ENCODE results near the gene RNF167. TPM values are rescaled to one million over a fixed set of nuclear protein-coding genes. Genes with fewer than 3 reads are reported as not detected.

RNF167 gene
- total and polyA plus RNA-seq, 2 of the 13 experiments (the other 11 are each of a cell fraction or from before 2014, with no cell fraction given), result 44.1 to 45.4 TPM

DNA sequence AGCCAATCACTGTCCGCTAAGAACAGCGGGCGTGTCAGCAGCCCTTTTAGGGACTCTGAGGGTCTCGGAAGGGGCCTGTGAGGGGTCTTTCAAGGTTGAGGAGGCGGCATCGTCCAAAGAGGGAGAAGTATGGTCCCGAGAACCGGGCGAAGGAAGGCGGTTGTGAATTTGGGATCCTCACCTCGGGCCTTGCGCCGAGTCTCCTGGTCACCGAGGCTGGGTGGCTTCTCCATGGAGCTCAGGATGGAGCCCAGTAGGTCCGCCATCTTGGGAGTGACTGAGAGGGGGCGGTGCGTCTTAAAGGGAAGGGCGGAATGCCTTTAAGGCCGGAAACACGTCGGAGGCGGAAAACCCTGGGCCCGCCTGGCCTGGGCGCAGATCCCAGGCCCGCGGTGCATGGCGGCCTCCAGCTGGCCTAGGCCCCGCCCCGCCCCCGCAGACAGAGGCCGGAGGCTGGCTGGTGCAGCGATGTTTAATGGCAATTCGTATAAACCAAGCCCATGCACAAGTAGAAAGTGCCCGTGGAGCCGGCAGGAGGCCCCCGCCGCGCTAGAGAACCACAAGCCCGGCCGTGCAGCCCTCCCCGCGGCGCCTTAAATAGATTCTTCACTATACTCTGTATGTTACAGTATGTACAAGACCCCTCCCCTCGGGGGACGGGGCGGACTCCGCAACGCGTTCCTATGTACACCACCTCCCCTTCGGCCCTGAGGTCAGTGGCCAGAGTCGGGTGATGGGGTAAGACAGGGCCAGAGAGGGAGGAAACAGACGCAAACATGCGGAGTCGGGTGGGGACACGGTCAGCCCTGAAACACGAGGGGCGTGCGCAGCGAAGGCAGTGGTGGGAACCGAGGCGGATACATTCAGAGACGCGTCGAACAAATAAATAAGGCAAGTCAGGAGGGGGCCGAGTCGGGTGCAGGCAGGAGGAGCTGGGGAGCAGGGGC lies 27.7 kb downstream of the RNF167 start, which contains the start of gene SPAG7 (continued):
- TF ChIP-seq EP300 (IDR thresholded peaks at IDR 0.05; ENCODE audit: low read depth in 2 of 2, low read length in 2 of 2) (peak in 1 of 2 experiments; percentile 3; a peak in 1 of 4 replicates), EP300 (CRISPR knock-in tag; IDR thresholded peaks at IDR 0.05; ENCODE audit: borderline replicate concordance) (0 out of 2 replicates have a peak, but pooled peaks have one; percentile 13), ZFP1 (CRISPR knock-in tag; IDR thresholded peaks at IDR 0.05) (no peak), NR2F6 (IDR thresholded peaks at IDR 0.05) (peak; percentile 23), NR2F6 (CRISPR knock-in tag; IDR thresholded peaks at IDR 0.05) (no peak; the same call in none of the 2 replicates), ZFP36 (IDR thresholded peaks at IDR 0.05; ENCODE audit: borderline replicate concordance, low read depth, low read length, partially characterized antibody) (no peak), ESRRA (CRISPR knock-in tag; IDR thresholded peaks at IDR 0.05; ENCODE audit: low read depth) (peak; percentile 14; the same call in 1 of the 2 replicates), ZNF556 (CRISPR knock-in tag; IDR thresholded peaks at IDR 0.05; ENCODE audit: borderline replicate concordance) (no peak; the same call in 1 of the 2 replicates), ZNF781 (CRISPR knock-in tag; IDR thresholded peaks at IDR 0.05; ENCODE audit: borderline replicate concordance, not compliant biosample characterization) (no peak), HMG20B (CRISPR knock-in tag; conservative IDR thresholded peaks at IDR 0.05) (no peak; the same call in 1 of the 2 replicates), ZNF3 (CRISPR knock-in tag; IDR thresholded peaks at IDR 0.05) (no peak), GTF3A (CRISPR knock-in tag; conservative IDR thresholded peaks at IDR 0.05) (no peak), TCF12 (IDR thresholded peaks at IDR 0.05) (no peak), TCF12 (CRISPR knock-in tag; IDR thresholded peaks at IDR 0.05) (no peak), RXRA (CRISPR knock-in tag; IDR thresholded peaks at IDR 0.05) (peak; percentile 74), NONO (IDR thresholded peaks at IDR 0.05) (no peak), NONO (CRISPR knock-in tag; conservative IDR thresholded peaks at IDR 0.05) (no peak; the same call in none of the 2 replicates), AGO2 (optimal IDR thresholded peaks at IDR 0.05; ENCODE audit: low read depth, low read length) (peak; percentile 93), ZNF180 (CRISPR knock-in tag; IDR thresholded peaks at IDR 0.05; ENCODE audit: borderline replicate concordance, low read depth) (no peak), CENPX (CRISPR knock-in tag; IDR thresholded peaks at IDR 0.05) (no peak), MEIS2 (CRISPR knock-in tag; IDR thresholded peaks at IDR 0.05) (no peak)
- TF ChIP-seq, protein P1, sequence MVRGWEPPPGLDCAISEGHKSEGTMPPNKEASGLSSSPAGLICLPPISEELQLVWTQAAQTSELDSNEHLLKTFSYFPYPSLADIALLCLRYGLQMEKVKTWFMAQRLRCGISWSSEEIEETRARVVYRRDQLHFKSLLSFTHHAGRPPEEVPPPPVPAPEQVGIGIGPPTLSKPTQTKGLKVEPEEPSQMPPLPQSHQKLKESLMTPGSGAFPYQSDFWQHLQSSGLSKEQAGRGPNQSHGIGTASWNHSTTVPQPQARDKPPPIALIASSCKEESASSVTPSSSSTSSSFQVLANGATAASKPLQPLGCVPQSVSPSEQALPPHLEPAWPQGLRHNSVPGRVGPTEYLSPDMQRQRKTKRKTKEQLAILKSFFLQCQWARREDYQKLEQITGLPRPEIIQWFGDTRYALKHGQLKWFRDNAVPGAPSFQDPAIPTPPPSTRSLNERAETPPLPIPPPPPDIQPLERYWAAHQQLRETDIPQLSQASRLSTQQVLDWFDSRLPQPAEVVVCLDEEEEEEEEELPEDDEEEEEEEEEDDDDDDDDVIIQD (CRISPR knock-in tag; IDR thresholded peaks at IDR 0.05; ENCODE audit: low read depth), result no peak
- TF ChIP-seq, protein P2, sequence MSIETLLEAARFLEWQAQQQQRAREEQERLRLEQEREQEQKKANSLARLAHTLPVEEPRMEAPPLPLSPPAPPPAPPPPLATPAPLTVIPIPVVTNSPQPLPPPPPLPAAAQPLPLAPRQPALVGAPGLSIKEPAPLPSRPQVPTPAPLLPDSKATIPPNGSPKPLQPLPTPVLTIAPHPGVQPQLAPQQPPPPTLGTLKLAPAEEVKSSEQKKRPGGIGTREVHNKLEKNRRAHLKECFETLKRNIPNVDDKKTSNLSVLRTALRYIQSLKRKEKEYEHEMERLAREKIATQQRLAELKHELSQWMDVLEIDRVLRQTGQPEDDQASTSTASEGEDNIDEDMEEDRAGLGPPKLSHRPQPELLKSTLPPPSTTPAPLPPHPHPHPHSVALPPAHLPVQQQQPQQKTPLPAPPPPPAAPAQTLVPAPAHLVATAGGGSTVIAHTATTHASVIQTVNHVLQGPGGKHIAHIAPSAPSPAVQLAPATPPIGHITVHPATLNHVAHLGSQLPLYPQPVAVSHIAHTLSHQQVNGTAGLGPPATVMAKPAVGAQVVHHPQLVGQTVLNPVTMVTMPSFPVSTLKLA (IDR thresholded peaks at IDR 0.05), result 0 out of 2 replicates have a peak, but pooled peaks have one; percentile 2
- TF ChIP-seq, protein P3, sequence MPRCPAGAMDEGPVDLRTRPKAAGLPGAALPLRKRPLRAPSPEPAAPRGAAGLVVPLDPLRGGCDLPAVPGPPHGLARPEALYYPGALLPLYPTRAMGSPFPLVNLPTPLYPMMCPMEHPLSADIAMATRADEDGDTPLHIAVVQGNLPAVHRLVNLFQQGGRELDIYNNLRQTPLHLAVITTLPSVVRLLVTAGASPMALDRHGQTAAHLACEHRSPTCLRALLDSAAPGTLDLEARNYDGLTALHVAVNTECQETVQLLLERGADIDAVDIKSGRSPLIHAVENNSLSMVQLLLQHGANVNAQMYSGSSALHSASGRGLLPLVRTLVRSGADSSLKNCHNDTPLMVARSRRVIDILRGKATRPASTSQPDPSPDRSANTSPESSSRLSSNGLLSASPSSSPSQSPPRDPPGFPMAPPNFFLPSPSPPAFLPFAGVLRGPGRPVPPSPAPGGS (CRISPR knock-in tag; IDR thresholded peaks at IDR 0.05), result no peak
- TF ChIP-seq, protein P4, sequence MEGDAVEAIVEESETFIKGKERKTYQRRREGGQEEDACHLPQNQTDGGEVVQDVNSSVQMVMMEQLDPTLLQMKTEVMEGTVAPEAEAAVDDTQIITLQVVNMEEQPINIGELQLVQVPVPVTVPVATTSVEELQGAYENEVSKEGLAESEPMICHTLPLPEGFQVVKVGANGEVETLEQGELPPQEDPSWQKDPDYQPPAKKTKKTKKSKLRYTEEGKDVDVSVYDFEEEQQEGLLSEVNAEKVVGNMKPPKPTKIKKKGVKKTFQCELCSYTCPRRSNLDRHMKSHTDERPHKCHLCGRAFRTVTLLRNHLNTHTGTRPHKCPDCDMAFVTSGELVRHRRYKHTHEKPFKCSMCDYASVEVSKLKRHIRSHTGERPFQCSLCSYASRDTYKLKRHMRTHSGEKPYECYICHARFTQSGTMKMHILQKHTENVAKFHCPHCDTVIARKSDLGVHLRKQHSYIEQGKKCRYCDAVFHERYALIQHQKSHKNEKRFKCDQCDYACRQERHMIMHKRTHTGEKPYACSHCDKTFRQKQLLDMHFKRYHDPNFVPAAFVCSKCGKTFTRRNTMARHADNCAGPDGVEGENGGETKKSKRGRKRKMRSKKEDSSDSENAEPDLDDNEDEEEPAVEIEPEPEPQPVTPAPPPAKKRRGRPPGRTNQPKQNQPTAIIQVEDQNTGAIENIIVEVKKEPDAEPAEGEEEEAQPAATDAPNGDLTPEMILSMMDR (CRISPR knock-in tag; IDR thresholded peaks at IDR 0.05), result 0 out of 2 replicates have a peak, but pooled peaks have one; percentile 26

Data from HepG2 (cell line).